Measurements from ENCODE around the gene KIF12.

KIF12 gene

GRCh38 chr9:114124666-114125475 lies 25.8 kb upstream of the KIF12 start:
- in situ Hi-C loops (cut with HindIII; ENCODE audit: low pct_ligation_motif_present, low pct_unique_long_range_greater_than_20kb, low sequenced_read_pairs) = no loop called here
- DNase-seq = no peak

DNA sequence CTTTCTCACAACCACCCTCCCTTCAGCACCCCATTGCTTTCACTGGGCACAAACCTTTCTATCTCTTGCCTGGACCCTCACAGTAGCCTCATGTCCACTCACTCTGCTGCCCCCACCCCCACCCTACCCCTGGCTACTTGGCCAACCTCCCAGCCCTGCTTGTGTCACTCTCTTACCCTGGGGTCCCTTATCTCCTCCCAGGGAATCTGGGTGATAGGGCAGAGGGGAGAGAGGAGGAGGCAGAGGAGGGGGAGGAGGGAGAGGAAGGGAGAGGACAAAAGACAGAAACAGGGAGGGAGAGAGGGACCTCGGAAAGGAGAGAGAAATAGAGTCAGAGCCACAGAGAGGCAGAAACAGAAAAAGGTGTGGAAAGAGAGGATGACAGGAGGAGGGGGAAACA lies 25.0 kb upstream of the KIF12 start:
- no peak for DNase-seq
- in situ Hi-C loops (cut with HindIII; ENCODE audit: low pct_ligation_motif_present, low pct_unique_long_range_greater_than_20kb, low sequenced_read_pairs) = no loop called here

DNA sequence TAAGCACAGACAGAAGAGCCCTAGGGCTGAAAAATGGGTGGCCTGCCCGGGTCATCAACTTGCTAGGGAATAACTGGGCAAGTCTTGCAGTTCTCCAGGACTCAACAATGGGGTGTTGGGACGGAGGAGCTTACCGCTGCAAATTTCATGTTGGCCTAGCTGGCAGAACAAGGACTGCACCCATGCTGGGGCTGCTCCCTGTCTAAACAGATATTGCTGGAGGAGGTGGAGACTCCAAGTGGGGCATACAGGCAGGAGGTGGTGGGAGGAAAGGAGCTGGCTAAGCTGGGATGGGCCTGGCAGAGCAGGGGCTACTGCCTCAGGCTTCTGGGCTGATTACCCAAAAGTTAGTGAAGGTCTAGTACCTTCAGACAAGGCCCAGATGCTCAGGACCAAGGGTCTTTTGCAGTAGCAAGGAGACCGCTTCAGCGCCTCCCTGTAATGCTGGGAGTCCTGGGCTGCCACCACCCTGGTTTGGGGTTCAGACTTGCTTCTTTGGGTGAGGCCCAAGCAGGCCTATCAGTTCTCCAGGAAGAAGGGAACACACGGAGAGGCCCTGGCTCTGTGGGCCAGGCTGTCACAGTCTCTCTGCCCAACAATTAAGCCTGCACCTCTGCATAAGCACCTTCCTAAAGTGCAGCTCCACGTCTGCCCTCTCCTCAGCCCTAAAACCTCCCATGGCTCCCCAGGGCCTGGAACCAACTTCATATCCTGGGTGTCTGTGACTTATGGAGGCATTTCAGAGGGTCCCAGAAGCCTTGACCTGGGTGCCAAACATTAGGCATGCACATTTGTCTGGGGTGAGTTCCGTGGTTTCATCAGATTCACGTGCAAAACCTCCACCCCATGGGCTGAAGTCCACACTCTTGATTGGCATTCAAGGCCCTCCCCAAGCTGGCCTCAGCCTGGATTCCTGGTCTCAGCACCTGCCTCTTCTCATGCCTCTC lies 24.2 kb upstream of the KIF12 start:
- DNase-seq = no peak
- in situ Hi-C loops (cut with HindIII; ENCODE audit: low pct_ligation_motif_present, low pct_unique_long_range_greater_than_20kb, low sequenced_read_pairs) = no loop called here

DNA sequence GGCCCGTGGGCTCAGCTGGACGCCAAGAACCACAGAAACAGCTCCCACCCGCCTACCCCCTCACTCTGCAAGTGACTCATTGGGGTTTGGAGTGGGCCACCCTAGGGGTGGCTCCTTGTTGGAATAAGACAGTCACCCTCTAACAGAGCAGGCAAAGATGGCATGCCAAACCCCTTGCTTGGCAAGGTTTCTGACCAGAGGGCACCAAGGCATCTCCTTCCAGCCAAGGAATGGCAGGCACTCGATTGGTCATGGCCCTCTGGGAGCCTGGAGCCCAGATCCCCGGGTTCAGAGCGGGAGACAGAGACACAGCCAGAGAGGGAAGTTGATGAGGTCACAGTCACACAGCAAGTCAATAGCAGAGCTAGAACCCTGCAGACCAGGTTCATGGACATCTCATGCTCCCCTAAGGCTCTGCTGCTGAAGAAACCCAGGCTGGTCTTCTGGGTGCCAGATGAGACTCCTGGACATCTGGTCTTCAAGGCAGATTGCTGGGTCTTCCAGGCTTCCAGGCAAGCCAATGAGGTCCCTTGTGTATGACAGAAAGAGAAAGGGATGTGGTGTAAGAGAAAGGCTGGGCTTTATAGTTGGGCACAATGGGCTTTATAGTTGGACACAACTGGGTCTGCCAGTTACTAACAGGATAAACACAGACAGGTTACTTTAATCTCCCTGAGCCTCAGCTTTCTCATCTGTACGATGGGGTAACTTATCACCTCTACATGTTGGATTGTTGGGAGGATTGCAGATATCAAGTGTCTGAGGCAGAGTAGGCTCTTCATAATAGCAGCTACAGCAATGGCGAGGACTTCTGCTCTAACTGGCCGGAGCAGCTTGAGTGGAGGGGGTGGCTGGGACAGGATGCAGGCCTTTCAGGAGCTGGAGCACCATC lies 23.3 kb upstream of the KIF12 start:
- in situ Hi-C loops (cut with HindIII; ENCODE audit: low pct_ligation_motif_present, low pct_unique_long_range_greater_than_20kb, low sequenced_read_pairs) = no loop called here
- DNase-seq = no peak

DNA sequence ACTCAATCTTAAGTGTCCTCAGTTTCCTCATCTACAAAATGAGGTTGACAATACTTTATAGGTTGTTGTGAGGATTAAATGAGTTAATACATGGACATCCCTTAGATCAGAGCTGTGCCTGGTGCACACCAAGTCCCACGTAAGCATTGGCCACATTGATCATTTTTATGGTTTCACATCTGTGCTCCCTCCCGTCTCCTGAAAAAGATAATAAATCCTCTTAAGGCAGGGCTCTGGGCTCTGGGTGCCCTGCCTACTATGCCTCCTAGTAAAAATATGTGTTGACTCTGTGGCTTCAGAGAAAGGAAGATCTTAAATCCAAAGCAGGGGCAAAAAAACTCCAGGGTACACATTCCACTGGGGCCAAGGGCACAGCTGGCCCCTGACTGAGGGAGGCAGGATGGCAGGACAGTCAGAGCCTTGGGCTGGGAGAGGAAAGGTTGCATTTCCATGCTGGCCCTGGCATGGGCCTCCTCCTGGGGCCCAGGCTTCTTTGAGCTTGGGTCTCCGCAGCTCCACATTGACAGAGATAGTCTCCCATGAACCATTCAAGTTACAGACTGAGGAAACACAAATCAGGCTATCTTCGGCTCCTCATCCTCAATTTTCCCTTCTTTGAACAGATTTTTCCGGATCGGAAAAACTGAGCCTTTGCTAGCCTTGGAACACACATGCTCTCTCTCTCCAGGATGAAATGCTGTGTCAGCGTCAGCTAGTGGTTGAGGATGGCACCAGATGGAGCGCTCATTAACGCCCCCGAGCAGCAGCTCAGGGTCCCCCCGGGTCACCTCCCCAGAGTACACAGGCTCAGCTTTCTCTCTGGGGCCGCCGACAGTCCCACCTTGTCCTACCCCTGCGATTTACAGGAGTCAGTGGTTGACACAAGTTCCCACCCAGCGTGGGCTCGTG lies 22.4 kb upstream of the KIF12 start:
- in situ Hi-C loops (cut with HindIII; ENCODE audit: low pct_ligation_motif_present, low pct_unique_long_range_greater_than_20kb, low sequenced_read_pairs) = no loop called here
- DNase-seq = no peak

DNA sequence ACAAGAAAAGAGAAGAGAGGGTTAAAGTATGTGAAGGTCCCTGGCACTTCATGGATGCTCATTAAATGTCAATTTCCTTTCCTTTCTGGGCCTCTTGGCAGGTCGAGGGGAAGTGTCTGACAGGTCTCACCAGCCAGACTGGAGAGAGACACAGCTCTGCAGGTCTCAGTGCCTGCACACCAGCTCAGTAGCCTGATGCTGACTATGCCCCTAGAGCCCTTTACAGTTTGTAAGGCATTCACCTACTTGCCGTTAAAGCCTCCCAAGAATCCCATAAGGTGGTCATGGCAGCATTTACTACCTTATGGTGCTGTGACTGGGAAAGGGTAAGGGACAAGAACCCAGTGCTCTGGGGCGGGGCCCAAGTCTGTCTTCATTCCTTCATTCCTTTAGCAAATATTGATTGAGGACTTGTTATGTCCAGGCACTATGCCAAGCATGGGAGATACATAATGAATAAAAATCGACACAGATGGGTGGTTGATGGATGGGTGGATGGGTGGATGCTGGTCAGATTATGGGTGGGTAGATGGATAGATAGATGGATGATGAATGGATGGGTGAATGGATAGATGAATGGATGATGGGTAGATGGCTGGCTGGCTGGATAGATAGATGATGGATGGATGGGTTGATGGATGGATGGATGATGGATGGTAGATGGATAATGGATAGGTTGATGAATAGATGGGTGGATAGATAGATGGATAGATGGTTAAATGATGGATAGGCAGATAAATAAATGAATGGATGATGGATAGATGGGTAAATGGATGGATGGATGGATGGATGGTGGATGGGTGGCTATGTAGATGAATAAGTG lies 21.3 kb upstream of the KIF12 start:
- in situ Hi-C loops (cut with HindIII; ENCODE audit: low pct_ligation_motif_present, low pct_unique_long_range_greater_than_20kb, low sequenced_read_pairs) = no loop called here
- DNase-seq = no peak

DNA sequence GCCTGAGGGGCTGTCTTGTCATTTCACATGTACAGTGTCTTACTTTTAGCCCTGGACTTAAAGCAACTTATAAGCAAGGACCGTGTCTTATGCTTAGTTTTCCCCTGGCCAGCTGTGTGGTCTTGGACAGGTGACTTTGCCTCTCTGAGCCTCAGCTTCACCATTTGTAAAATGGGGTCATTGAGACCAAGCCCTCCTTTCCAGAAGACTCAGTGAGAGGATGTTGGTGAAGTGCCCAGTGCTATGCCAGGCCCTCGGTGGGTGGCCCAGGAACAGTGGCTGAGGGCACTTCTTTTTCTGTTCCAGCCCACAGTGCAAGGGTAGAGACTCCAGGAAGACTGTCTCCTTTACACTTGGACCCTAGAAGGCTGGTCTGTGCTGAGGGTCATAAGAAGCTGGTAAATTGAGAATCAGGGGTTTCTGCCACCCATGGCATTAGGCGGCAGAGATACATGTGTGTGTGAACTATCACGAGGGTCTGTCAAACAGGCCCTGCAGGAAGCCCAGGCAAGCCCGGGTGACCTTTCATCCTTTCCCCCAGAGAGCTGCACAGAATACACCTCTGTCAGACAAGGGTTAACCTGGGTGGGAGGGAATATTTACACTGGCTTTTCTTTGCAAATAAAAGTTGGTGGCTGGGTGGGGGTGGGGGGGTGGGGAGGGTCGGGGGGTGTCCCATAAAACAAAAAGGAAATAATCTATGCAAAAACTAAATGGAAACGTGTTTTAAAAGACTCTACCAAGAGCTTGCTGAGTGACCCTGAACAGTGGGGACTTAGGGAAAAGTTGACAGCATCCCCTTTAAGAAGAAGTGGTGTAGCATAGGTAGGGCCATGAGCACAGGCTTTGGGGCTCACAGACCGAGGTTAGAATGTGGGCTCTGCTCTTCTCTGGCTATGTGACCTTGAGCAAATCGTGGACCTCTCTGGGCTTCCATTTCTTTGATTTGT lies 20.4 kb upstream of the KIF12 start:
- no peak for DNase-seq
- in situ Hi-C loops (cut with HindIII; ENCODE audit: low pct_ligation_motif_present, low pct_unique_long_range_greater_than_20kb, low sequenced_read_pairs) = no loop called here

DNA sequence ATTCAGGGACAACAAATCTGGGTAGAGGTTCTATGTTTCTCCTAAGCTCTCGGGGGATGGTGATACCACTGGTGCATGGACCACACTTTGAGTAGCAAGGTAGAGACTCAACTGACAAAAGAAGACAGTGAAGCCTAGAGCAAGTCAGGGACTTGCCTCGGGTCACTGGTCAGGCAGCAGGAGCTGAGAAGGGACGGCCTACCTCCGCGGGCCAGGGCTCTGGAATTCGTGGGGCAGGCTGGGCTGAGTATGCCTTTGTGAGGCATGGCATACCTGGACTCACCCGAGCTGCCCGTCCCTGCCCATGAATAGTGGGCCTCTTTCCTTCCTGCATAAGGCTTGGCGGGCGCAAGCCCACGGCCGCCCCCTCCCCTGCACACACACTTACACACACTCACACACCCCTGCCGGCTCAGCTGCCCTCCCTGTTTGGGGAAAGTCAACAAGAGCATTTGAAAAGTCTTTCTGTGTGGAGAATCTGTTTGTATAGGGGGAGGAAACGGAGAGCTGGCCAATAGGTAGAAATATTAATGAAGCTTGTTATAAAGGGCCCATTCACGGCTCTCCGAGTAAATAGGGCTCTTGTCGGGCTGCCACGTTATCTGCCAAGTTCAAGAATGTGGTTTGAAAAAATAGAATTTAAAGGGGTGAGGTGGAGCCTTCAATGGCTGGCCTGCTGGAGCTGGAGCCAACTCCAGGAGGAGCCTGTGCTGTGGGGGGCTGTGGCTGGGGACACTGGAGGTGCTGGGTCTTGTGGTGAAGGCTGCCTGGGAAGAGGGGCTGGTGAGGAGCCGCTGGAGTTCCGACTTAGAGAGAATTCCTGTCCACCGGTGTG lies 19.1 kb upstream of the KIF12 start:
- in situ Hi-C loops (cut with HindIII; ENCODE audit: low pct_ligation_motif_present, low pct_unique_long_range_greater_than_20kb, low sequenced_read_pairs) = no loop called here
- DNase-seq = no peak

- in situ Hi-C loops (cut with HindIII; ENCODE audit: low pct_ligation_motif_present, low pct_unique_long_range_greater_than_20kb, low sequenced_read_pairs) = no loop called here
- no peak for DNase-seq
Observed at GRCh38 chr9:114117614-114117995, 18.5 kb upstream of the KIF12 start.

- DNase-seq = no peak
- in situ Hi-C loops (cut with HindIII; ENCODE audit: low pct_ligation_motif_present, low pct_unique_long_range_greater_than_20kb, low sequenced_read_pairs) = no loop called here
Observed at GRCh38 chr9:114116126-114116747, 17.1 kb upstream of the KIF12 start.

DNA sequence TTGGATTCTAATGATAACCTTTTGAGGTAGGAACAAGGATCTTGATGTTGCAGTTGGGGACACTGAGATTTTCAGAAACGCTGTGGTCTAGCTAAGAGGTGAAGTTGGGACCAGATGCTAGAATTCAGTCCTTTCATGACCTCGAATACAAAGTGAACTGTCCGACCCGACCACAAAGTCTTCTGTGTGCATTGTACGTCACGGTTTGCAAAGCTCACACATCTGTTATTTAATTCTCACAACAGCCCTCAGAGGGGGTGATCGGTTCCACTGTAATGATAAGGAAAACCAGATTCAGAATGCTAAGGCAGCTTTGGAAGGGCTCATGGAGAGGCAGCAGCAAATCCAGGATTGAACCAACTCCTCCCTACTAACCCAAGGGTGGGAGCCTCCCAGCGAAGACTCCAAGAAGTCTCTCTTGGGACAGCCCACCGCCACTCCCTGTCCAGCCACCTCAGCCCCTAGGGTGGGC lies 16.6 kb upstream of the KIF12 start:
- in situ Hi-C loops (cut with HindIII; ENCODE audit: low pct_ligation_motif_present, low pct_unique_long_range_greater_than_20kb, low sequenced_read_pairs) = no loop called here
- DNase-seq = no peak

DNA sequence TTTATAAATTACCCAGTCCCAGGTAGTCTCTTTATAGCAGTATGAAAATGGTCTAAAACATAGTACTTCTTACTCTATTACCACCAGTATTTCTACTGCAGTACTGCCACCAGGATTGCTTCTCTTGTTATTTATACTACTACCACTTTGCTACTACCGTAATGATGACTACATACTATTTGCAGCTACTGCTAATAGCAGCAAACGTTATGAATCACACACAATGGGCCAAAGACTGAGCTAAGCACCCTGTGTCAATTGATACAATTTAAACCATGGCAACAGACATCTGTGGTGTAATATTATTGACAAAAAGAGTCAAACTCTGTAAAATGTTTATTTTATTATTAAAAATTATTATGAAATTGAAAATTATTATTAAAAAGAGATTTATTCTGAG lies 15.3 kb upstream of the KIF12 start:
- in situ Hi-C loops (cut with HindIII; ENCODE audit: low pct_ligation_motif_present, low pct_unique_long_range_greater_than_20kb, low sequenced_read_pairs) = no loop called here
- no peak for DNase-seq

DNA sequence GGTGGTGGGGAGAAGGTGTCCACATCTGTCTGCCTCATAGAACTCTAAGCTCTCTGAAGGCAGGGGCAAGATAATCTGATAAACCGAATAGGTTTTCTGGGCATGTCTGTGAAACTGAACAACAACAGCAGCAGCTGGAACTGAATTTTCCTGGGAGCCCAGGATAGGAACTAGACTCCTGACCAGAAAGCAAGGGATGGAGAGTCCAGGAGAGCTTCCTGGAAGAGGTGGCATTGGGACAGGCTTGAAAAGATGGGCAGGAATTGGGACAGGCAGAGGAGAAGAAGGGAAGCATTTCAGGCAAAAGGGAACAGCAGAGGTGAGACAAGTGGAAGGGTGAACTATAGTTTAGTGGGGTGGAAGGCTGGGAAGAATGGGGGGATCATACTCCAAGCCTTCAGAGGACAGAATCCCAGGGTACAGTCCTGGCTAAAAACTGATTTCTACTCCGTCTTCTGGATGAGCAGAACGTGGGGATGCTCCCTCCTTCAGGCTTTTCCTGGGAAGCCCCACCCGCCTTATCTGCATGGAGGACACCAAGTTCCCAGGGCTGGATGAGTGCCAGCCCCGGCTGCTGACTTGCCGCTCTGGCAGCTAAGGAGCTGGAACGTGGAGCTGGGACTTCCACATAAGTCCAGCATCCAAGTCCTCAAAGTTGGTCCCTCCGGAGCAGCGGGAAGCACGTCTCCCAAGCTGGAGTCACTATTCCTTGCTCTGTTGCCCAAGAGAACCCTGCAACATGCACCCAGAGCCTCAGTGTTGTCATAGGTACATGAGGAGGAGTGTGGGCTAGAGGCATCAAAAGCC lies 13.9 kb upstream of the KIF12 start:
- in situ Hi-C loops (cut with HindIII; ENCODE audit: low pct_ligation_motif_present, low pct_unique_long_range_greater_than_20kb, low sequenced_read_pairs) = no loop called here
- DNase-seq = no peak

GRCh38 chr9:114112325-114112724 lies 13.2 kb upstream of the KIF12 start:
- no peak for DNase-seq
- in situ Hi-C loops (cut with HindIII; ENCODE audit: low pct_ligation_motif_present, low pct_unique_long_range_greater_than_20kb, low sequenced_read_pairs) = no loop called here

Measured in ACHN (cell line).